CD4-positive, alpha-beta T cell treated with Interleukin-17A for 4 hours (primary cell): Measurements from ENCODE around the gene FAM161A.
"Not testable (repeated sequence)": the region's sequence is repeated elsewhere in the genome, so short reads cannot be mapped to it uniquely, and the experiment has no call there.

Experiments used
- DNase-seq: peaks from one replicate; pipeline ENCODE4 v3.0.0-alpha.2; 2020; ENCODE audit warnings: mixed read lengths

Gene FAM161A, protein sequence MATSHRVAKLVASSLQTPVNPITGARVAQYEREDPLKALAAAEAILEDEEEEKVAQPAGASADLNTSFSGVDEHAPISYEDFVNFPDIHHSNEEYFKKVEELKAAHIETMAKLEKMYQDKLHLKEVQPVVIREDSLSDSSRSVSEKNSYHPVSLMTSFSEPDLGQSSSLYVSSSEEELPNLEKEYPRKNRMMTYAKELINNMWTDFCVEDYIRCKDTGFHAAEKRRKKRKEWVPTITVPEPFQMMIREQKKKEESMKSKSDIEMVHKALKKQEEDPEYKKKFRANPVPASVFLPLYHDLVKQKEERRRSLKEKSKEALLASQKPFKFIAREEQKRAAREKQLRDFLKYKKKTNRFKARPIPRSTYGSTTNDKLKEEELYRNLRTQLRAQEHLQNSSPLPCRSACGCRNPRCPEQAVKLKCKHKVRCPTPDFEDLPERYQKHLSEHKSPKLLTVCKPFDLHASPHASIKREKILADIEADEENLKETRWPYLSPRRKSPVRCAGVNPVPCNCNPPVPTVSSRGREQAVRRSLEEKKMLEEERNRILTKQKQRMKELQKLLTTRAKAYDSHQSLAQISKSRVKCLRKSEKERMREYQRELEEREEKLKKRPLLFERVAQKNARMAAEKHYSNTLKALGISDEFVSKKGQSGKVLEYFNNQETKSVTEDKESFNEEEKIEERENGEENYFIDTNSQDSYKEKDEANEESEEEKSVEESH

DNA sequence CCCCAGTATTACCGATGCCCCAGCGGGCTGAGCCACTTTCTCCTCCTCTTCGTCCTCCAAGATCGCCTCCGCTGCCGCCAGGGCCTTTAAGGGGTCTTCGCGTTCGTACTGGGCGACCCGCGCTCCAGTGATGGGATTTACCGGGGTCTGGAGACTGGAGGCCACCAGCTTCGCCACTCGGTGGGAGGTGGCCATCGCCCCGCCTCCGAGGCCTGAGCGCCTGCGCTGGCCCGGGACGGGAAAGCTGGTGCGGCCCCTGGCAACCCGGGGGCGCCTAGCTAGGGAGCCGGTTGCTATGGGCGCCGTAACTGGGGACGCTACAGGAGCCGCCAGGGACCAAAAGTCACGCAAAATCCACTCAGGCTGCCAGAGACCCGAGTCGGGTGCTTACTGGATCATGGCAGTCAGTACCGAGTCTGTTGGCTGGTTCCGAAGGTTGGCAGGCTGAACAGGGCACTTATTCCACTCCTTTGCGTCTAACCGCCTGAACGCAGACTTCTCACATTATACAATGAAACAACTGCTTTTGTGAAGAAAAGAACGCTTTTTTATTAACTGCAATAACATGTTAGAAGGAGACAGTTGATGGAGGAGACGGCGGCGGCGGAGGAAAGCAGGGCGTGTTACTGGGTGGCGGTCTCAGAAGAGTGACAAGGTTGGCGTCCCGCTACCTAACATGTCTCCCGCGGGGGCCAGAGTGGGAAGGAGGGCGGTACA is at the start of gene FAM161A:
TSS of gene FAM161A (minus strand) at position 214 of the 717 bp plus-strand sequence. CDS start at position 195, 19 bp downstream.
- DNase-seq = peak; percentile 81

DNA sequence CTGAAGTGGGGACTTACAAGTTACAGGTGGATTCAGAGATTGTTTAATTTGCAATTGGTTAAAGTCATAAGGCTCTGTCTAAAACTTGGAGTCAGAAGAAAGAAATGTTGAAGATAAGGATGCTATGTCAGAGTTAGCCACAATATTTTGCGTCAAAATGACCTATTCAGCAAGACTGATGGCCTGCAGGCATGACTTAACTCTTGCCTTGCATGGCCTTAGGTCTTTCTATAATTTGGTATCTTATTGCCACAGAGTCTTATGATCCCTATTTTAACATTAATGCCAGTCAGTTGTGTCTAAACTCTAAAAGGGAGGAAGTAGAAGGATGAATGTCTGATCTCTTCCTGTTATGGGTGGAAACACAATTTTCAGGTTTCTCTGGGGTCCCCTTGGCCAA is 46.4 kb upstream of the FAM161A start:
- DNase-seq = no peak

DNA sequence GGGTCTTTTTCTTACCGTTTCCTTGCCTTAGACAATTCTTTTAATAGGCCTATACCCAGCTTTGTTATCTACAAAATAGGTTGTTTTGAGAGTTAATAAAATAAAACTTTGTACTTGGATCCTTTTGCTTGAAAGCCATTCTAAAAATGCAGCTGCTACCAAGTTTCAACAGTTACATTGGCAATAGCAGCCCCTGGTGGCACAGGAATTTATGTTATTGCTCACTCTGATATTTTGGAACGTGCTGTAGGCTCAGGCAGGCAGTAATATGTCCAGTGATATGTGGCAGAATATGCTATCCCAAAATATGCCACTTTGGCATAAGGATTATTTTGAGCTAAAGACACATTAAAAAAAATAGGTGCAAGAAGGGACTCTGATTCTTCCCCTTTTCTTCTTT is 45.0 kb upstream of the FAM161A start:
- DNase-seq = peak; percentile 18

DNA sequence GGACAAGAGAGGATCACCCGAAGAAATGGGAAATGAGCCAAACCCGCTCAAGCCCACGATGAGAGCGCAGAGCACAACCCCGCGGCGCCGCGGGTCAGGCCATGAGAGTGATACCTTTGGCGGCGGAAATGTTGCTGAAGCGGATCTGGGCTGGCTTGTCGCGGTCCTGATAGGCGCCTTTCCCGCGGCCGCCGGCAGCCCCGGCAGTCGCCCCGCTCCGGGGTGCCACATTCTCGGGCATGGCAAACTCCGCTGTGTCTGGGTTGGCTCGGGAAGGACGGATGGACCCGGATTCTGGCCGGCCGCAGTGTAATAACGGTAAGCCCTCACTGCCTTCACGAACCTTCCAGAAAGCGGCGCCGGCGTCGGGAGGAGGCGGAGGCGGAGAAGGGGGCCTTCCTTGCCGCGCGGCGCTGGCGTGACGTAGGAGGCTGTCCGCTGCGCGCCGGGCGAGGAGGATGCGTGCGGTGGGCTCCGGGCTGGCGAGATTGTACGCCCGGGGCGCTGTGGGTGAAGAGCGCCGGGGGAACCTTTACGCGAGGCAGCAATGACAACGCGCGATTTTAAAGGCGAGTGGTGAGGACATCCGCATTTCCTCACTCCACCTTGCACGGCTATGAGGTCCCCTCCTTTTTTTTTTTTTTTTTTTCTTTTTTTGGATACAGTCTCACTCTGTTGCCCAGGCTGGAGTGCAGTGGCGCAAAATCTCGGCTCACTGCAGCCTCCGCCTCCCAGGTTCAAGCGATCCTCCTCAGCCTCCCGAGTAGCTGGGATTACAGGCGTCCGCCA is 34.6 kb upstream of the FAM161A start, which contains the start of gene CCT4:
TSS of gene CCT4 (minus strand) at position 390 of the 789 bp plus-strand sequence. CDS start at position 241, 149 bp downstream.
- DNase-seq = peak; percentile 89

DNA sequence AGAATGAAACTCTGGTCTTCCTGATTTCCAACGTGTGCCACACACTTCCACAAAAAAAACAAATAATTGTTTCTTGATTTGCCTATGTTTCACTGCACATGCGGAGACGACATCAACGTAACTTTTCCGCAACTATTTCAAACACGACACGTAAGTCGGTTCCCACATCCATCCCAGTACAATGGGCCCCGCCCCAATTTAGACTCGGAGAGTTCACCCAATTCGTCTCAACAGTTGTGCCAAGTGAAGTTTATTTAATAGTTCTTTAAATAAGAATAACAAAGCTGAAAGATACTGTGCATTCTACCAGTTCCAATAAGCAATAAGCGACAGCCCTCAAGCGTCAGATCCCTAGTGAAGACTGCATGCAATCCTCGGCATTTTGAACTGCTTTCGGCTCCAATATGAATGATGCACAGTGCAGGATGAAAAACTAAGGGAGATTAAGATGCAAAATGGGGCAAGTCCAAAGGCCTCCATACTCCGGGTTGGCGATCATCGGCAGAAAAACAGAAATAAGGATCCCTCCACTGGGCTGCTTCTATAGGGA is 33.9 kb upstream of the FAM161A start:
- DNase-seq = peak; percentile 10

DNA sequence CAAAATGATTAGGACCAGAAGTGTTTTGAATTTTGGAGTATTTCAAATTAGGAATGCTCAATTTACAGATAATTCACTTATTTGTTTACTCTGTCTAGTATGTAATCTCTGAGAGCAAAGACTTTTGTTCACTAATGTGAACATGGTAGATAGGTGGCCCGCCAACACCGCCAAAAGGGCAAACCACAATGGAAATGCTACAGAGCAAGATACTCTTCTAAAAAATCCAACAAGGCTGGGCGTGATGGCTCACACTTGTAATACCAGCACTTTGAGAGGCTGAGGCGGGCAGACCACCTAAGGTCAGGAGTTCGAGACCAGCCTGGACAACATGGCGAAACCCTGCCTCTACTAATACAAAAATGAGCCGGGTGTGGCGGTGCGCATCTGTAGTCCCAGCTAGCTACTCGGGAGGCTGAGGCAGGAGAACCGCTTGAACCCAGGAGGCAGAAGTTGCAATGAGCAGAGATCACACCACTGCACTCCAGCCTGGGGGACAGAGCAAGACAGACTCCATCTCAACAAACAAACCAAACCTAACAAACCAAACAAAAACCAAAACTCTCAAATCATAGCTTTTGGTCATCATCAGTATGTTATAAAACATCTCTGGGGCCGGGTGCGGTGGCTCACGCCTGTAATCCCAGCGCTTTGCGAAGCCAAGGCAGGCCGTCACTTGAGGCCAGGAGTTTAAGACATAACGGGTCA is 32.2 kb upstream of the FAM161A start:
- DNase-seq = no peak

DNA sequence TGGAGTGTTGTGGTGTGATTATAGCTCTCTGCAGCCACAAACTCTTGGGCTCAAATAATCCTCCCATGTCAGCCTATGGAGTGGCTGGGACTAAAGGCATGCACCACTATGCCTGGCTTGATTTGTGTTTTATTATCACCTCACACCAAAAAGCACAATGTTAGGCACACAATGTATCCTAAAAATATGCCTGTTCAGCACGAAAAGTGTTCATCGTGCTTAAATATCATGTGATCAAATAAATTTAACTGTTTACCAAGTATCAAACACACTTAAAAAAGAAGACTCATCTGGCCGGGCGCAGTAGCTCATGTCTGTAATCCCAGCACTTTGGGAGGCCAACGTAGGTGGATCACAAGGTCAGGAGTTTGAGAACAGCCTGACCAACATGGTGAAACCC is 29.0 kb upstream of the FAM161A start:
- no peak for DNase-seq

DNA sequence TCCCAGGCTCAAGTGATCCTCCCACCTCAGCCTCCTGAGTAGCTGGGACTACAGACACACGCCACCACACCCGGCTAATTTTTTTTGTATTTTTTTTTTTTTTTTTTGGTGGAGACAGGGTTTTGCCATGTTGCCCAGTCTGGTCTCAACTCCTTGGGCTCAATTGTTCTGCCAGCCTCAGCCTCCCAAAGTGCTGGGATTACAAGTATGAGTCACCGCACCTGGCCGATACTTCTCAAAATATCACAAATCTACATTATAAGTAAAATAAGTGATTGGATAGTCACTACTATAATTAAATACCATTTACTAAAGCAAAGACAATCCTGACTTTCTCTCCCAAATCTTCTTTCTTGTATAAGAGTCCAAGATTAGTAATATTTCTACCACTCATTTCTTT is 25.5 kb upstream of the FAM161A start:
- DNase-seq = not testable (repeated sequence)

DNA sequence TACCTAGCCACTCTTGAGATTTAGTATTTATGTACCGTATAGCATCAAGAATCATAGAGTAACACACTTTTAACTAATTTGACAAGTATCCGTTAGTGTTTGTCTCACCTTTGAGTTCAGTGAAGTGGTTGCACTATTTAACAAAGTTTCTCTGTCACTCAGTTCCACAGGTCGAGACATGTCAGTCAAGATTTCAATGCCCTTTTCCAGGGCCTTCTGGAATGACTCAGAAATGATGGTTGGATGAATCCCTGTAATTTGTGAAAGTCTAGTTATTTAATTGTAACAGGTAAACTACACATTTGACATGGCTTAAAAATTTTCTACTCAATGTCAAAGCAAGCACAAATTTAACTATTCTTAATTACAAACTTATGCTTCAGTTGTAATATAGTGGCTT is 24.9 kb upstream of the FAM161A start:
- no peak for DNase-seq

DNA sequence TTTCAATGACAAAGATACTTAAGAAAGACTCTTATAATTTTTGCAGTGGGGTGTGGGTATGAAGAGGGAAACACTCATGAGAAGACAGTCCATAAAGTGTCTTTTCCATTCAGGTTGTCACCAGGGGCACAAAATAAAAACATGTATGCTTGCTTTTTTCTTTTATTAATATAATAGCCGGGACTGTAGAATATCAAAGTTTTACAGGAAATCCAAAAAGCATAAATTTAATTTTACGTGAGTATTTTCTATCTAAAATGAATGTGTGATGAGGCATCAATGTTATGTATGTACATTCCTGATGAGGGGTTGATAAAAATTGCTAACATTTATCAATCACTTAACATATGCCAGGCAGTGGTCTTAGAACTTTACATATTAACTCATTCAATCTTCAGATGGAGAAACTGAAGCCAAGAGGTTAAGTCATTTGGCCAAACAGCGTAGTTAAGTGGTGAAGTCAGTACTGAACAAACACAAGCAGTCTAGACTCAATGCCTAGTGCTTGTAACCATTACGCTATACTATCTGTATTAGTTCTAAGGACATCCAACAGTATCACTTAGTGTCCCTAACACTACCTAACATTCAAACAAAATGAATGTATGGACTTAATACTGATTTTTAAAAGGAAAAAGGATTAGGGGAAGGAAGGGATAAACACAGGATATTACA is 23.8 kb upstream of the FAM161A start:
- DNase-seq = no peak

DNA sequence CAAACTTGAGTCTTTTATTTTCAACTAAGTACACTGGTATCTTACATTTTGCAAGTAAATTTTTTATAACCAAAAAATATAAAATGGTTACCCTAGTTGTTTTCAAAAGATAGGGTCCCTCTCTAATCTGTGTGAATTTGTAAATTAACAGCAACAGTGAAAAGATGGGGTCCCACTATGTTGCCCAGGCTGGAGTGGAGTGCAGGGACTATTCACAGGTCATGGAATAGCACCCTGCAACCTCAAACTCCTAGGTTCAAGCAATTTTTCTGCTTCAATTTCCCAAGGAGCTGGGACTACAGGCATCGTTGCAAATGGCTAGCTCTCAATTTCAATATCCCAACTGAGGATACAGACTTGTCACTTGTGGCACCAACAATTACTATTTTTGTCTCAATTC is 22.5 kb upstream of the FAM161A start:
- no peak for DNase-seq

DNA sequence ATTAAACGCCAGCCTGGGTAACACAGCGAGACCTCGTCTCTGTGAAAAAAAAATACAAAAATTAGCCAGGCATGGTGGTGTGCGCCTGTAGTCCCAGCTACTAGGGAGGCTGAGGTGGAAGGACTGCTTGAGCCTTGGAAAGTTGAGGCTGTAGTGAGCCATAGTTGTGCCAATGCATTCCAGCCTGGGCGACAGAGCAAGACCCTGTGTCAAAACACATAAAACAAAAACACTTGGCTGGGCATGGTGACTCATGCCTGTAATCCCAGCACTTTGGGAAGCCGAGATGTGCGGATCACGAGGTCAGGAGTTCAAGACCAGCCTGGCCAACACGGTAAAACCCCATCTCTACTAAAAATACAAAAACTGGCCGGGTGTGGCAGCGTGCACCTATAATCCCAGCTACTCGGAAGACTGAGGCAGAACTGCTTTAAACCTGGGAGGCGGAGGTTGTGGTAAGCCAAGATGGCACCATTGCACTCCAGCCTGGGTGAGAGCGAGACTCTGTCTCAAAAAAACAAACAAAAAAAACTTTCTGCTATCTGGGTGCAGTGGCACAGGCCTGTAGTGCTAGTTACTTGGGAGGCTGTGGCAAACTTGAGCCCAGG is 12.7 kb upstream of the FAM161A start:
- not testable (repeated sequence) for DNase-seq

DNA sequence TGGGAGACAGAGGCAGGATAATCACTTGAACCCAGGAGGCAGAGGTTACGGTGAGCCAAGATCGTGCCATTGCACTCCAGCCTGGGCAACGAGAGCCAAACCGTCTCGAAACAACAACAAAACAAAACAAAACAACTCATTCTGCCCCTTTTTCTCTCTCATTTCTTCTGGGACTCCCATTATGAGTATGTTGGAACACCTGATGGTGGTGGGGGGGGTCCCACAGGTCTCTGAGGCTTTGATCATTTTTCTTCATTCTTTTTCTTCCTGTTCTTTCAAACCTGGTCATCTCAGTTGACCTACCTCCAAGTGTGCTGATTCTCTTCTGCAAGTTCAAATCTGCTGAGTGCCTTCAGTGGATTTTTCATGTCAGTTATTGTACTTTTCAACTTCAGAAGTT is 8.2 kb upstream of the FAM161A start:
- no peak for DNase-seq

DNA sequence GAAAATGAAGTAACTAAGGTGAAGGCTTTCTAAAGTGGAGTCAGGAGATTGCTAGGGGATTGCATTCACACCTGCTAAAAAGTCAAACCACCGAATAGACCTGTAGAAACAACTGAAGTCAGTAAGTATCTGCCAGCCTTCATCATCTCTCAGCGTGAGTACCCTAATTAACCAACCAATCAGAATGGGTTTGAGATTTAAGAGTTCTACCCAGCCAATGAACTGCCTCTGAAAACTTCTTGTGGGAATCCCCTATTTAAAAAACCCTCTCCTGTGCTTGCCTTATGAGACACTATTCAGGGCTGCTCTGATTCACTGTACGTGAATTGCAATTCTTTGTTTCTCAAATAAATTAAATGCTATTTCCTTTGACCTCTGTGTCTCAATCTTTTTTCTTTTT is 3.4 kb upstream of the FAM161A start:
- no peak for DNase-seq

DNA sequence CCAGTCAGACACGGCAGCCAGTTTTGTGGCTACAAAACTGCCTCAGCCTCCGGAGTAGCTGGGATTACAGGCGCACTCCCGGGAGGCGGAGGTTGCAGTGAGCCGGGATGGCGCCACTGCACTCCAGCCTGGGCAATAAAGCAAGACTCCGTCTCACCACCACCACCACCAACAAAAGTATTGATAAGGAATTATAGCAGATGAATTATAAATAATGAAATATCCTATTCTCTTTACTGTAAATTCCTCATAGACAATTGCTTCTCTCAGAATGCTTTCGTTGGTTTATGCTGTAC is 1.4 kb upstream of the FAM161A start:
- DNase-seq = no peak

DNA sequence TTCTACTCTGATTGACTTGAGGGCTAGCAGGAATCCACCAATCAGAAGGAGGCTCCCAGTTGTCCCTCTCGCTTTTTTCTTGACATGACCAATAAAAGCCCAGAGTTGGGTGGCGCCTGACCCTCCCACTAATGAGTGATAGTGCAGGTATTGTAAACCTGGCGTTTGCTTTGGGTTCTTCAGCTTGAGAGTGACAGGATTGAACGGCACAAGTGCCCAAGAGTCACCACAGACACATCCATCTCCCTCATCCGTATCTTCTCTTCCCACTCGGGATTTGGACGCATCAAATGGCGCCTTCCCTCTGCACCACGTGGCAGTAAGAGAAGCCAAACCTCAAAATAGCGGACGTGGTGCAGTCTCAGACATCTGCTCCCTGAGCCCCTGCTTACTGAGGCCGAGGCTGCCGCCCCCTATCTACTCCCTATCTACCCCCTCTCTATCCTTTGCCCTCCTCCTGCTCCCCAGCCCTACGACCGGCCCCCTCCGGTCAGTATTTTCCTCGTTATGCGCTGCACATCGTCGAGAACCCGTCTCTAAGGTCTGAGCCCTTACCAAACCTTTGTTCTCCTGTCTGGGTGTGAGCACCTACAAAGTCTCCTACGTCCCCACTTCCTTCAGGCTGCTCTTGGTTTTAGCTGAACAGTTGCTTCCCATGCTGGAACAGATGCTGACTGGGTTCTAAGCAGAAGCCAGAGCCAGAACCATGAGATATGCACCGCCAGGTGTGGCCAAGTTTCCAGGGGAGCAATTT is 881 bp upstream of the FAM161A start:
- peak; percentile 89 for DNase-seq

DNA sequence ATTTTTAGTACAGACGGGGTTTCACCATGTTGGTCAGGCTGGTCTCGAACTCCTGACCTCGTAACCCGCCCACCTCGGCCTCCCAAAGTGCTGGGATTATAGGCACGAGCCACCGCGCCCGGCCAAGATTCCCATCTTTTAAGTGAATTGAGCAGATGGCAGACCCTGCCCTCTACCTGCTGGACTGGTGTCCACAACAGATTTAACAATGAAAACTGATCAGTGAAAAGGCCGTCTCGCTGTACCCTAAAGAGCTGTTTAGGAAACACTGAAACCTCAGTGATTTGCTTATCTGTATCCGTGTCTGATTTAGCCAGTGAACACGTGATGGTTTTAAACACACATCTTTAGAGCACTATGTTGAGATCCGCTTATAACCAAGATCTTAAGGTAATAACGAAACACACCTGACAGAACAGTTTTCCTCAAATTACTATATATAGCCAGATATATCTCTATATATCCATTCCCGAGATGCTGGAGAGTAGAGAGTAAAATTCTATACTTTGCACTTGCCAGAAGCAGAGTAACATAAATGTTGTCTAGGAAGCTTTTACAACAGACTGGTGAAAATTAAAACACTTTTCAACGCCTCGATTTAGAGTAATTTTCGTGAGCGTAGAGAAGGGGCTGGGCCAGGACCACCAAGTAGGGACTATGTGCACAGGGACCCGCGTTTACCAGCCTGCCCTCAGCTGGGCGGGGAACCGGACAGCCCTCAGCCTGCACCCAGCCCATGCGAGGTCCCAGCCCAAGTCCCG is 594 bp downstream of the FAM161A start:
- DNase-seq = peak; percentile 4

DNA sequence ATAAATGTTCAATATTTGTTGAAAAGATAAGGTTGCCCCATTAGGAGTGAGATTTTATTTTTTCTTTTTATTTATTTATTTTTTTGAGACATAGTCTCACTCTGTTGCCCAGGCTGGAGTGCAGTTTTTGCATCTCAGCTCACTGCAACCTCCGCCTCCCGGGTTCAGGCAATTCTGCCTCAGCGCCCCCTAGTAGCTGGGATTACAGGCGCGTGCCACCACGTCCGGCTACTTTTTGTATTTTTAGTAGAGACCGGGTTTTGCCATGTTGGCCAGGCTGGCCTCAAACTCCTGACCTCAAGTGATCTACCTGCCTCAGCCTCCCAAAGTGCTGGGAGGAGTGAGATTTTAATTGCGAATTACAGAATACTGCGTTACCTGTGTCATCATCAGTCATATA is 2.6 kb downstream of the FAM161A start:
- not testable (repeated sequence) for DNase-seq

DNA sequence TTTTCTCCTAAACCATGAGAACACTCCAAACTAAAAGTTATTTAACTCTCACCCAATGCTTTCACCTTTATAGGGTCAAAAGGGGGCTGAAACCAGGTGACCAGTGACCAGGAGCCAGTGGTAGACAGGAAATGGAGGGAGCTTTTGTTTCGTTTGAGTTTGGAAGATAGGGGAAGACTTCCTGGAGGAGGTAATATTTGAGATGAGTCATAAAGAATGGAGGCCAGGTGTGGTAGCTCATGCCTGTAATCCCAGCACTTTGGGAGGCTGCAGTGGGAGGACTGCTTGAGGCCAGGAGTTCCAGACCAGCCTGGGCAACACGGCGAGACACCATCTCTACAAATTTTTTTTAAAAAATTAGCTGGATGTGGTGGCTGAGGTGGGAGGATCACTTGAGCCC is 8.5 kb downstream of the FAM161A start:
- no peak for DNase-seq
